H1 (cell line): ENCODE measurements around the gene CLEC14A. TPM values are rescaled to one million over a fixed set of nuclear protein-coding genes. Genes with fewer than 3 reads are reported as not detected.

Experiments used
- KDM5A ChIP-seq: fragments of 200-600 bp; IDR thresholded peaks from 2 replicates; pipeline ENCODE4 v1.7.1; 2012; ENCODE audit warnings: mild to moderate bottlenecking, low read length, inconsistent platforms, mixed read lengths
- RXRA ChIP-seq: IDR thresholded peaks from 2 replicates; pipeline ENCODE4 v1.6.1; 2011; ENCODE audit warnings: low read depth, mild to moderate bottlenecking, low read length, moderate library complexity; ENCODE audit not compliant: insufficient read depth
- polyA plus RNA-seq, 7 experiments: library from polyadenylated mRNA; depleted of rRNA in 3 of 7; stranded (reverse) in 5 of 7; unstranded in 2 of 7; fragments of >200 nt in 5 of 7; fragments of 200-250 nt in 2 of 7; gene quantifications; 1 replicate in 5 of 7; 2 replicates in 1 of 7; 4 replicates in 1 of 7; pipeline versions ENCODE4 v1.2.1 to v1.2.3, GENCODE V29; 2011 to 2013; ENCODE audit warnings: missing spikeins in 2 of 7, mixed read lengths in 2 of 7
- total RNA-seq: library from RNA; stranded (reverse); fragmentation: NEBNext Ultra II Directional; extraction: Animal tissue kit (Norgen Biotek cat#: 25700); gene quantifications from 2 replicates; pipeline ENCODE4 v1.2.1, GENCODE V29; 2021

CLEC14A gene
- total and polyA plus RNA-seq, 2 of the 8 experiments (the other 6 are each of a cell fraction or from before 2014, with no cell fraction given), result 0.09 to 0.13 TPM

GRCh38 chr14:38279572-38279971 is 23.7 kb upstream of the CLEC14A start (continued):
- TF ChIP-seq RXRA (no peak), KDM5A (no peak)
- TF ChIP-seq, all 59 proteins: peak for 0
